GM21717 (cell line): ENCODE results near the gene SIRT4.
A peak's percentile ranks its signal among the peaks of the same experiment; 100 is the strongest.
"Not testable (repeated sequence)": the region's sequence is repeated elsewhere in the genome, so short reads cannot be mapped to it uniquely, and the experiment has no call there.

Experiments used
- ATAC-seq: cut with Tn5 transposase; IDR thresholded peaks from one replicate; pipeline ENCODE4 v1.9.1; 2021; ENCODE audit warnings: mild to moderate bottlenecking, moderate library complexity; ENCODE audit not compliant: unreplicated experiment

SIRT4 gene

DNA sequence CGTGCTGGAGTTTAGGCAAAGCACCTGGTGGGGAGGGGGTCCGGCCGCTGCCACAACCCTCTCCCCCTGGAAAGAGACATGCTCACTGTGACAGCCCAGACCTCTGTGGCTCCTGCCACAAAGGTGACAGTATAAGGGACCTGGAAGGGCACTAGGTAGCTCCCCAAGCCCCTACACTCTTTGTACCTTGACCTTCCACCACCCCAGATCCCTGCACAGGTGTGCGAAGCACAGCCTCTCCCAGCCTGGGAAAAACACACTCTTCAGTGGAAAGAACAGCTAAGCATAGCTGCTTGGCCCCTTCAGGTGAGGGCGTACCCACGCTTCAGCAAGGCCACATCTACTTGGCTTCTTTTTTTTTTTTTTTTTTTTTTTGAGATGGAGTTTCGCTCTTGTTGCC is 30.4 kb downstream of the SIRT4 start:
- no peak for ATAC-seq

DNA sequence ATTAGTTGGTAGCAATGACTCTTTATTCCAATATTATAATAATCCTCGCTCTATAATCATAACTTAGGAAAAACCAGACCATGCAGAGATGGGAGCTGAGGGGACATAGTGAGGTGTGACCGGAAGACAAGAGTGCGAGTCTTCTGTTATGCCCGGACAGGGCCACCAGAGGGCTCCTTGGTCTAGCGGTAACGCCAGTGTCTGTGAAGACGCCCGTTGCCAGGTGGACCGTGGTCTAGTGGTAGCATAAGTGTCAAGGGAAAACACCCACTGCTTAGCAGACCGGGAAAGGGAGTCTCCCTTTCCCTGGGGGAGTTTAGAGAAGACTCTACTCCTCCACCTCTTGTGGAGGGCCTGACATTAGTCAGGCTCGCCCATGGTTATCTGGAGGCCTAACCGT is 33.3 kb downstream of the SIRT4 start:
- ATAC-seq, result not testable (repeated sequence)

DNA sequence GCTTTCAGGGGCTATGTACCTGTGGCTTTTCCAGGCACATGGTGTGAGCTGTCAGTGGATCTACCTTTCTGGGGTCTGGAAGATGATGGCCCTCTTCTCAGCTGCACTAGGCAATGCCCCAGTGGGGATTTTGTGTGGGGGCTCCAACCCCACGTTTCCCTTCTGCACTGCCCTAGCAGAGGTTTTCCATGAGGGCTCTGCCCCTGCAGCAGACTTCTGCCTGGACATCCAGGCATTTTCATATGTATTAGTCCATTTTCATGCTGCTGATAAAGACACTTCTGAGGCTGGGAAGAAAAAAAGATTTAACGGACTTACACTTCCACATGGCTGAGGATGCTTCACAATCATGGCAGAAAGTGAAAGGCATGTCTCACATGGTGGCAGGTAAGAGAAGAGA is 34.3 kb downstream of the SIRT4 start:
- not testable (repeated sequence) for ATAC-seq

DNA sequence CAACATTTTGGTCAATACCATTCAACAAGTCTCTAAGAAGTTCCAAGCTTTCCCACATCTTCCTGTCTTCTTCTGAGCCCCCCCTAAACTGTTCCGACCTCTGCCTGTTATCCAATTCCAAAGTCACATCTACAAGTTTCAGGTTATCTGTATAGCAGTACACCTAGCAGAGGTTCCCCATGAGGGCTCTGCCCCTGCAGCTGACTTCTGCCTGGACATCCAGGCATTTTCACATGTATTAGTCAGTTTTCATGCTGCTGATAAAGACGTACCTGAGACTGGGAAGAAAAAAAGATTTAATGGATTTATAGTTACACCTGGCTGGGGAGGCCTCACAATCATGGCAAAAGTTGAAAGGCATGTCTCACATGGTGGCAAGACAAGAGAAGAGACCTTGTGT is 35.6 kb downstream of the SIRT4 start:
- ATAC-seq, result no peak

DNA sequence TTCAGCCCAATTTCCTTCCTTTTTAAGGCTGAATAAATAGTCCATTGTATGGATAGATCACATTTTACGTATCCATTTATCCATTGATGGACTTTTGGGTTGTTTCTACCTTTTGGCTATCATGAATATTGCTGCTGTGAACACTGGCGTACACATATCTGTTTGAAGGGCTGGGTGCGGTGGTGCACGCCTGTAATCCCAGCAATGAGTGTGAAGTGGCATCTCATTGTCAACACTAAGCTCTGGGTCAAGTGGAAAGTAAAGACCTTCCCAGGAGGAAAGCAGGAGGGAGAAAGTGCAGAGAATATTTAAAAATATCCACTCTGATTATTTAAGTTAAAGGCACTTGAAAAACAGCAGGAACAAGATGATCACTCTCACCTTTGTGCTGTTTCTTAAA is 37.1 kb downstream of the SIRT4 start:
- ATAC-seq, result no peak

DNA sequence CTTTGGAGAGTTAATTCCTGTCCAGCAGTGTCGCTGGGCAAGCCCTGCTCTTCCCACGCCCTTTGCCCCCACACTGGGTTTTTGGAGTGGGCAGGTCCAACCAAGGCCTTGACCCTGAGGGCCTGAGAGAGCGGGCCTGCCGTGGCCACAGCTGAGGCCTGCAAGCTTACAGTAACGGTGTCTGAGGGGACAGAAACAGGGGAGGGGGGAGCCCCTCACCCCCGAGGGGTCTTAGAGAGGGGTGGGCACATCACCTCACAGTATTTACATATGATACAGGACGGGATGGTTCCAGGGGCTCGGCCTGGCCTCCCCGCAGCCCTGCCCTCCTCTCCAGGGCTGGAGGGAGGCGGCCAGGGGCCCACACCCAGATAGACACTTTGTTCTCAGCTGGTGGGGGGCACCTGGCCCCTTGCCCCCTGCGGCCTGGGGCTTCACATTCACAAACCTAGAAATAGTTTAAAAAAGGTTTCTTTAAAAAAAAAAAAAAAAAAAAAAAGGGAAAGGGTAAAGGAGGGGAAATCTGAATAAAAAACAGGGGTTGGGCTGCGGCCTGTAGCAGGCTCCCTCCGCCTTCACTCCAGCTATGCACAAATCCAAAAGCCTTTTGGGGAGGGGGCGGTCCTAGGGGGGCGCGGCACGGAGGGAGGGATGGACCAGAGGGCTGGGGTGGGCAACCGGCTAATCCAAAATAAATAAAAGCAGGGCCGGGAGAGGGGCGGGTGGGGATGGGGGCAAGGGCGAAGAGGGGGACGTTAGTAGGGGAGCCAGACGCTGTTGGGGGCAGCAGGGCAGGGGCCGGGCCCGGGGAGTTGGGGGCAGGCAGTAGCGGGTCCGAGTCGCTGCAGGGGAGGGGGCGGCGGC is 40.3 kb downstream of the SIRT4 start:
- no peak for ATAC-seq

DNA sequence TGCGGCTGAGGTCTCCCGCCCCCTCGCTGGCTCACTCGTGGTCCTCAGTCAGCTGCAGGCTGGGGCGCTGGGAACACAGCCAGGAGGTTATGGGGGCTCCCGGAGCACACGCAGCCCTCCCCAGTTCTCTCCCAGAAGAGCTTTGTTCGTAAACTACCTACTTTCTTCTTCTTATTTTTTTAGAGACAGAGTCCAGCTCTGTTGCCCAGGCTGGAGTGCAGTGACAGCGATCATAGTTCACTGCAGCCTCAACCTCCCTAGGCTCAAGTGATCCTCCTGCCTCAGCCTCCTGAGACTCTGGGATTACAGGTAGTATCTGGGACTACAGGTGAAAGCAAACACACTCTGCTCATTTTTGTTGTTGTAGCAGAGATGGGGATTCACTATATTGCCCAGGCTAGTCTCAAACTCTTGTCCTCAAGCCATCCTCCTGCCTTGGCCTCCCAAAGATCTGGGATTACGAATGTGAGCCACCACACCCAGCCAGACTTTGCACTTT is 41.0 kb downstream of the SIRT4 start:
- ATAC-seq, result no peak

DNA sequence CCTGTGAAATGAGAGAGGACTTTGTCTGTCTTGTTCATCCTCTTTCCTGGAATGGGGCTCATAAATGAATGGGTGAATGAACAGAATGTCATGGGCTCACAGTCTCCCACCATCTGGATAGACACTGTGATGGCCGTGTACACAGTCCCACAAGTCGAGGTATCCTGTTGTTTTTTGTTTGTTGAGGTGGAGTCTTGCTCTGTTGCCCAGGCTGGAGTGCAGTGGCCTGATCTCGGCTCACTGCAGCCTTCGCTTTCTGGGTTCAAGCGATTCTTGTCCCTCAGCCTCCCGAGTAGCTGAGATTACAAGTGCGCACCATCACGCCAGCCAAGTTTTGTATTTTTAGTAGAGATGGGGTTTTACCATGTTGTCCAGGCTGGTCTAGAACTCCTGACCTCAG is 41.6 kb downstream of the SIRT4 start:
- no peak for ATAC-seq

DNA sequence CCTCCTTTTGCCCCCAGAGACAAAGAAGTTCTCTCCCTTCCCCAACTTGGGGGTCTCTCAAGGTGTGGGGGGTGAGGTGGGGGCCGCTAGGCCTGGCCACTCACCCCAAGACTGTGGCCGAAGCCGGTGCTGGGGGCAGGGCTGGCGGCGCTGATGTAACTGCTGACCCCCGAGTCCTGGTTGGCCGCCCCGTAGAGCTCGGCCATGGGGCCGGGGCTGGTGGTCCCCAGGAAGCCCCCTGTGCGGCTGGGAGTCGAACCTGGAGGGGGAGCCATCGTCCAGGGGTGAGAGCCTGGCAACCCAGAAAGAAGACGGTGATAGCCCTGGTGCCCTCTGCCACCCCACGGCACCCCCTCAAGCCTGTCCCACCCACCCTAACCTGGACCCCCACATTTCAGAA is 43.9 kb downstream of the SIRT4 start:
- no peak for ATAC-seq

DNA sequence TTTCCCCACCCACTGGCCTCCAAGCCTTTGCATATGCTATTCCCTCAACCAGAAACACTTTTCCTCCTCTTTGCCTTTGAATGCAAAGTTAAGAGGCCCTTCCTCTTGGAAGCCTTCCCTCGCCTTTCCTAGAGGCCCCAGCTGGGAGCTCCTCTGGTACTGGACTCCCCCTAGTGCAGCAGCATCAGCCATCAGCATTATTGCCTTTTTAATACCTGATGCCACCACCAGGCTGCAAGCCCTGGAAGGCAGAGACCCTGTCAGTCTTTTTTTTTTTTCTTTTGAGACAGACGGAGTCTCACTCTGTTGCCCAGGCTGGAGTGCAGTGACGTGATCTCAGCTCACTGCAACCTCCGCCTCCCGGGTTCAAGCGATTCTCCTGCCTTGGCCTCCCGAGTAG is 44.6 kb downstream of the SIRT4 start:
- no peak for ATAC-seq

DNA sequence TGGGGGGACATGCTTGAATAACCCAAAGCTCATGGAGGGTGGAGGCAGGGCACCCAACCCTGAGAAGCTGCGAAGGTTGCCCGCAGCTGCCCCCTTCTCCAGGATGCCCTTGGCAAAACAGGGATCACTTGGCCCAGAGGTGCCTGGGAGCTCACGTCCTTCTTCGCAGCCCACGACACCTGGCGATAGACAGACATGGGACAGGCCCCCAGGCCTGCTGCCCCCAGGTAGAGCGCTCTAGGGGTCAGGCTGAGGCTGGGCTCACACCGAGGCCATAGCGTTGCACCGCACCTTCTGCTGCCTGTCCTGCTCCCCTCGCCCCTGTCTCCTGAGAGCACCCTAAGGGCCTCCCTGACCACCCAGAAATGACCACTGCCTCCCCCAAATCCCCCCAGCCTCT is 45.6 kb downstream of the SIRT4 start:
- no peak for ATAC-seq

DNA sequence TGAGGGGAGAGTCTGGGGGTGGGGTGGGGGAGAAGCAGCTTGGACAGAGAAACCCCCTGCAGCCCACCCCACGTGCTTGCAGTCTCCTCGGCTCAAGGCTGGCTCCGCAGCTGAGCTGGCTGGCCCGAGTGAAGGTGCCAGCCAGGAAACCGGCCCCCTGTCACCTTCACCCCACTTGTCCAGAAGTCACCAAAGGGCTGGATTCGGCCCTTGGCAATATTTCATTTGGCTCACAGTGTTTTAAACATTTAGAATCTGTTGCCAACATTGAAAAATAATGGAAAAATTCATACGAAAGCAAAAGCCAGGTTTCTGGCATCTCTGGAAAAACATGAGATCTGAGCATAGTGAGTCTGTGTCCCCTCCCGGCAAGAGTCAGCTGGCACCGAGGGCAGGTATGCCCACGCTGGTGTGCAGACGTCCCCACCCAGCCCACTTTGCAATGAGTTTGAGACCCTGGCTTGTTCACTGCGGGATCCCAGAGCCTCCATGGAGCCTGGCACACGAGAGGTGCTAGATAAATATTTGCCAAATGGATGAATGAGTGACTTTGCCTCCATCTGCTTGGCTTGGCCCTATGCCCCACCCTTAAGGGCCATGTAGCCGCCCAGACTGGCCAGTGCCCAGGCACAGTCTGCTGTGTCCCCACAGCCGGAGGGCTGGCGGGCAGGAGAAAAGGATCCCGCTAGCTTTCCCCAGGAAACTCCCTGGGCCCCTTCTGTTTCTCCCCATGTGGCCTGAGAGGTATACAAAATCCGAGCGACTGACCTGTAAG is 48.6 kb downstream of the SIRT4 start:
- ATAC-seq, result no peak

DNA sequence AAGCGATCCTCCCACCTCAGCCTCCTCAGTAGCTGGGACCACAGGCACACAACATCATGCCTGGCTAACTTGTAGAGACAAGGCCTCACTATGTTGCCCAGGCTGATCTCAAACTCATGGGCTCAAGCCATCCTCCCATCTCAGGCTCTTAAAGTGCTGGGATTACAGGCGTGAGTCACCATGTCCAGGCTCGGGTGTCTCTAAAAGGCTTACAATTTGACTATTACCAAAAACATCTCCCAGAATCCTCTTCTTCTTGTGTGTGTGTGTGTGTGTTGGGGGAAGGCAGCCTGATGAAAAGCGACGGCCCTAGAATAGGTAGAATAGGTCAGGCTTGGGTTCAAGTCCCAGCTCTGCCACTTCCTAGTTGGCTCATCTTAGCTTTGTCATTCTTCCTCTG is 50.0 kb downstream of the SIRT4 start:
- no peak for ATAC-seq

DNA sequence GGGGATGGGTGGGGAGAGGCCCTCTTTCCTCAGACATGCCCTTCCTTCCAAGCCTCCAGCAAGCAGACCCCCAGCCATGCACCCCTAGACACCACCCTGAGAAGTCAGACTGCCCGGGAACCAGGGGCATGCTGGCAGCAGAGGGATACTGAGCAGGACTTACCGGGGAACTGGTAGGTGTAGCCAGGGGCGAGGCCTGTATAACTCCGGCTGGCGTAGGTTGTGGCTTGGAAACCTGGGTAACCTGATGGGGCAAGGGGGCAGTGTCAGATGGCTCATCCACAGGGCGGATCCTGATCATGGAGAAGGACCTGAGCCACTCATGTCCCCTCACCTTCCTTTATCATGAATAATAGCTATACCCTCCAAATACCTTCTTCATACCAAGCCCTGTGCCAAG is 51.0 kb downstream of the SIRT4 start:
- ATAC-seq, result no peak

DNA sequence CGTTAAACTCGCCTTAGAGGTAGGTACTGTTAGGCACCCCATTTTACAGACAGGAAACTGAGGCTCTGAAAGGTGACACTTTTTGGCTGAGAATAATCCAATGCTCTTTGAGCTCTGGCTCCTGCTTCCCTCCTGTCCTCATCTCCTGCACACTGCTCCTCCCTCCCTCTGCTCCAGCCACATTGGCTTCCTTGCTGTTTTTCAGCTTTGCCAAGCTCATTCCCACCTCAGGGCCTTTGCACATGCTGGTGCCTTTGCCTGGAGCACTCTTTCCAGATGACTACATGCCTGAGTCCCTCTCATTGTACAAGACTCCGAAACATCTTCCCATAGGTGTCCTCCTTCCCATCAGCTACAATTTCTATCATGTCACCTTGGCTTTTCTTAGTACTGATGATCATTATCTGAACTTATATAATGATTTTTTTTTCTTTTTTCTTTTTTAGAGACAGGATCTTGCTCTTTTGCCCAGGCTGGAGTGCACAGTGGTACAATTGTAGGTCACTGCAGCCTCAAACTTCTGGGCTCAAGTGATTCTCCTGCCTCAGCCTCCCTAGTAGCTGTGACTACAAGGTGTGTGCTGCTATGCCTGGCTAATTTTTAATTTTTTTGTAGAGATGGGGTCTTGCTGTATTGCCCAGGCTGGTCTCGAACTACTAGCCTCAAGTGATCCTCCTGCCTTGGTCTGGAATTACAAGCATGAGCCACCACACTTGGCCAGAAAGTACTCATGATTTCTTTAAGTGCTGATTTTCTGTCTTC is 51.6 kb downstream of the SIRT4 start:
- ATAC-seq, result no peak

DNA sequence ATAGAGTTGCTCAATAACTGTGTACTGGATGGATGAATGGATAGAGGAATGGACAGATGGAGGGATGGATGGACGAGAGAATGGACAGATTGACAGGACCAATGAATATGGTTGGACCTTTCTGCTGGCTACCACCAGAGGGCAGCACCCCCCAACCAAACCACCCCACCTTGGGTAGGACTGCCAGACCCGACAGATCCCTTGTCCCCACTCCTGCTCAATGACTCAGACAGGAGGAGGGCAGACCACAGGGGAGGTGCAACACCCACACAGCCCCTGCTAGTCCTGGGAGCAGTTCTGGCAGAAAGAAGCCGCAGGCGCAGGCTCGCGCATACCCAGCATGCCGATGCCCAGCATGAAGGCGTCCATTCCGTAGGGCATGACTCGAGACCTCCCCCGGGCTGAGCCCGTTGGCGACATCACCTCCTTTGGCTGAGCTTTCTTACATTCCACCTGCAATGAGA is 54.5 kb downstream of the SIRT4 start:
- peak; percentile 56 for ATAC-seq

DNA sequence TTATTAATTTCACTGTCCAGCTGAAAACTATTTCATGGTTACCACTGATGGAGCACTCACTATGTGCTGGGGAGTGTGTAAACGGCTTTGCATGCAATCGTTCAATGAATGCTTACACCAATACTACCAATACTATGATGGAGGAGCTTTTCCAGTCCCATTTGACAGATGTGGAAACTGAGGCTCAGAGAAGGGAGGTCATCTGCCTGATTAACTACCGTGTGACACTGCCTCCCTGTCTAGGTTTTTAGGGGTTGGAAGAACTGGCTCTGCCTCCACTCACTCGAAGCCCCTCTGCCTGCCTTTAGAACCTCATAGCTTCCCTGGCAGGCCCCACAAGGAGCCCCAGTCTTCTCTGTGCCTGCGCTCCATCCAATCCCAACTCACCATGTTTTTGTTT is 55.0 kb downstream of the SIRT4 start:
- ATAC-seq, result no peak

DNA sequence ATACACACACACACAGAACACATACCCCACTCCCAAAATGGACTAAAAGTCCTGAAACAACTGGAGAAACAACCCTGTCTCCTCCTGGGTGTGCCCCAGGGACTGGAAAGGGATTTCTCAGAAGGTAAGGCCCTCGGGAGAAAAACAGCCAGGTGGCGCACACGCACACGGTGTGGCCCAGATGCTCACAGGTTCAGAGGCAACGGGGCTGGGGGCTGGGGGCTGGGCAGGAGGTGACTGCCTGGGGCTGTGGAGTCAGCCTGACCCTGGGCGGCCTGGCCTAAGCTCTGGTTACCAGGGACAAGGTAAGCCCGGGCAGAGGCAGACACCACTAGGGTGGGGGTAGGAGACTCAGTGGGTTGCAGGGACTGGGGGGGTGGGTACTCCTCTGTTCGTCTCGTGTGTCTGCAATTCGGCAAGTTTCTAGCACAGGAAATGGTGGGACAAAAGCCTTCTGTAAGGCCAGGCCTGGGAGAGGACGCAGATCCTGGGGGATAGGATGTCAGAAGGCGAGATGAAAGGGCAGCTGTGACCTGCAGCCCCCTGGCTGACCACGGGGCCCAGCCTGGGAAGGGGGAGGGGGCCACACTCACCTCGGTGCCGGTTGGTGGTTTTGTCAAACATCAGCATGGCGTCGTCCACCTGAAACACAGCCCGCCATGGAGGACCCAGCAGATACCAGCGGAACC is 56.4 kb downstream of the SIRT4 start:
- ATAC-seq, result no peak

DNA sequence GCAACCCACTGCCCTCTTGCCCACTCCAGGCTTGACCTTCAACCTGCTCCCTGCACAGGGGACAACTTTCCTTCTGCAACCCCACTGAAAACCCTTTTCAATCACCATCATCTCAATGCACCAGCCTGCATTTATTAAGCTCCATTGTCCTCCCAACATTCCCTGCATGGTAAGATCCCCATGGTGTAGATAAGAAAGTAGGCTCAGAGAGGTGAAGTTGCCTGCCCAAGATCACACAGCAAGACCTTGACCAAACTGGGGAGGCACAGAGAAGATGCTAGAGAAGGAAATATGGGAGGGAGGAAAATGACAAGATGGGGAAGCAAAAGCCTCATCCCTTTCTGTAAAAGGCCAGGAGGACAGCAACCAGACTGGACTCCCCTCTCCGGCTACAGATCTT is 57.0 kb downstream of the SIRT4 start:
- no peak for ATAC-seq

DNA sequence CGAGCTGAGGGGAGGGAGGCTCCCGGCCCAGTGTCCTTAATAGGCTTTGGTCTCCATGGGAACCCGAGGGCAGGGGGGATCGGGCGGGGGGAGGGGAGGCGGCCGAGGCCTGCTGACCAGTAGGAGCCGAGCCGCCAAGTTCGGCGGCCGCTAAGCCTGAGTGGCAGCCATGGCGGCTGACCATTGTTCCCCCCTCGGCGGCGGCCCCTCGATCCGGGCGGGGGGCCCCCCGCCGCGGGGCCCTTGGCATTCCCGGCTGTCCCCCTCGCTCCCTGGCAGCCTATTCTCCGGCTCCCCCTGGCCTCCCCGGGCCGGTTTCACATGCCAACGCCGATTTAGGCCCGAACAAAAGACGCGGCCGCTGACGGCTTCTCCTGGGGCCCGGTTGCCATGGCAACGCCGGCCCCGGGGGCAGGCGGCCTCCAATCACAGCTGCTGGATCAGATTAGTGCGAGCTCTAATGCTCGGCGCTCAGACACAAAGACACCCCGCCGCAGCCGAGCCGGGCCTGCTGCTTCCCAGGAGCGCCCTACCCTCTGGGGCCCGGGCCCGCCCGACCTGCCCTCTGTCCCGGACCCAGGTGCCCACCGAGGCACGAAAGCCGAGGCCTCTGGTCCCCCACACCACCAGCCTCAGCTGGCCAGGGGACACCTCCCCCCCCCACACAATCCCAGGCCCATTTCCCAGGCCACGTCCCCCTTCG is 59.5 kb downstream of the SIRT4 start:
- ATAC-seq, result no peak
